ENCODE data around the gene CCL3. TPM values are rescaled to one million over a fixed set of nuclear protein-coding genes. Genes with fewer than 3 reads are reported as not detected.
"Not testable (repeated sequence)": the region's sequence is repeated elsewhere in the genome, so short reads cannot be mapped to it uniquely, and the experiment has no call there.

CCL3 gene
- total RNA-seq, 1 donor from 2014 or later = not detected

DNA sequence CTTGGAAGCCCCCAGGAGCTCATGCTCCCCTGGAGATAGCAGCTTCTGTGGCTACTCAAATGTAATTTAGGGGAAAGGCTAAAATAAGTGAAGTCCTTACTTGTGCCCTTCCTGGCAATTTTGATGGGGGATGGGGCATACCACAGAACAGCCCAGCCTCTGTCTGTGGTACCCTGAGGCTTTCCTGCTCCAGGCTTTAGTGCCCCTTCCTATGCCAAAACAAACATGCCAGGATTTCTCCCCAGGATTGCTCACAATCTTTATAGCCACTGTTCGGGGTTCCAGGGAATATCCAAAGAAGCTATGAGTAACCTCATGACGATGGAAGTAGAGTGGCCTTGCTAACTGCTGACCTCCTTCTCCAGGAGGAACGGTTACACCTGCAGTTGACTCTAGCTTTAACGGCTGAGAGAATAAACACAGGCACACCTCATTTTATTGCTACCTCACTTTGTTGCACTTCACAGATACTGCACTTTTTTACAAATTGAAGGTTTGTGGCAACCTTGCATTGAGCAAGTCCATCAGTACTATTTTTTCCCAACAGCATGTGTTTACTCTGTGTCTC is 38.6 kb upstream of the CCL3 start:
- DNase-seq = no peak
- TF ChIP-seq, protein P1, sequence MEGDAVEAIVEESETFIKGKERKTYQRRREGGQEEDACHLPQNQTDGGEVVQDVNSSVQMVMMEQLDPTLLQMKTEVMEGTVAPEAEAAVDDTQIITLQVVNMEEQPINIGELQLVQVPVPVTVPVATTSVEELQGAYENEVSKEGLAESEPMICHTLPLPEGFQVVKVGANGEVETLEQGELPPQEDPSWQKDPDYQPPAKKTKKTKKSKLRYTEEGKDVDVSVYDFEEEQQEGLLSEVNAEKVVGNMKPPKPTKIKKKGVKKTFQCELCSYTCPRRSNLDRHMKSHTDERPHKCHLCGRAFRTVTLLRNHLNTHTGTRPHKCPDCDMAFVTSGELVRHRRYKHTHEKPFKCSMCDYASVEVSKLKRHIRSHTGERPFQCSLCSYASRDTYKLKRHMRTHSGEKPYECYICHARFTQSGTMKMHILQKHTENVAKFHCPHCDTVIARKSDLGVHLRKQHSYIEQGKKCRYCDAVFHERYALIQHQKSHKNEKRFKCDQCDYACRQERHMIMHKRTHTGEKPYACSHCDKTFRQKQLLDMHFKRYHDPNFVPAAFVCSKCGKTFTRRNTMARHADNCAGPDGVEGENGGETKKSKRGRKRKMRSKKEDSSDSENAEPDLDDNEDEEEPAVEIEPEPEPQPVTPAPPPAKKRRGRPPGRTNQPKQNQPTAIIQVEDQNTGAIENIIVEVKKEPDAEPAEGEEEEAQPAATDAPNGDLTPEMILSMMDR (IDR thresholded peaks at IDR 0.05; ENCODE audit: borderline replicate concordance) = no peak

DNA sequence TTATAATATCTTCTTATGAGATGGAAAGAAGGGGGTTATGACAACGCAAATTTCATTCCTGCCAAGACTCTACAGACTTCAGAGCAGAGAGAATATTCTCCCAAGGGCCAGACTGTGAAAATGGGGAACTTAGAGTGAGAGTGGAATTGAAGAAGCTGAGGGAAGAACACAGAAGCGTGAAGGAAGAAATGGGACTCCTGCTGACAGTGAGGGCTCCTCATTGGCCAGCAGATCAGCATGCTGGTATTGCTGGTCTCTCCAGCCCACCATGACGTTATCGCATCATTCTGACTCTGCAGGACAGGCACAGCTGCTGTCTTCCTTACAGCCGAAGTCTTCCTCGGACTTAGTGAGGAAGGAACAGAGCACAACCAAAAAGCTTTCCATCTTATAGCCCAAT is 38.0 kb upstream of the CCL3 start:
- peaks cover 27% of the 10 kb centered on the region for H3K27me3 ChIP-seq (ENCODE audit: low read depth)
- peaks cover 23% of the 10 kb centered on the region for H3K9me3 ChIP-seq (replicated peaks)
- no peaks in the 10 kb centered on the region for H3K36me3 ChIP-seq
- H3K4me3 ChIP-seq = no peak overlapping the region
- no peaks in the 10 kb centered on the region for H3K4me1 ChIP-seq
- TF ChIP-seq, protein P1 (IDR thresholded peaks at IDR 0.05; ENCODE audit: borderline replicate concordance) = no peak
- H3K27ac ChIP-seq (replicated peaks) = no peak overlapping the region
- intact Hi-C loops (cut with micrococcal nuclease) = no loop called here
- DNase-seq = no peak

More for the DNA sequence above, 38.6 kb upstream of the CCL3 start:
- no peak overlapping the region for H3K27ac ChIP-seq (replicated peaks)
- intact Hi-C loops (cut with micrococcal nuclease) = no loop called here
- H3K27me3 ChIP-seq (ENCODE audit: low read depth) = peaks cover 29% of the 10 kb centered on the region
- no peaks in the 10 kb centered on the region for H3K36me3 ChIP-seq
- no peaks in the 10 kb centered on the region for H3K4me1 ChIP-seq
- H3K4me3 ChIP-seq = no peak overlapping the region
- H3K9me3 ChIP-seq (replicated peaks) = peaks cover 23% of the 10 kb centered on the region

DNA sequence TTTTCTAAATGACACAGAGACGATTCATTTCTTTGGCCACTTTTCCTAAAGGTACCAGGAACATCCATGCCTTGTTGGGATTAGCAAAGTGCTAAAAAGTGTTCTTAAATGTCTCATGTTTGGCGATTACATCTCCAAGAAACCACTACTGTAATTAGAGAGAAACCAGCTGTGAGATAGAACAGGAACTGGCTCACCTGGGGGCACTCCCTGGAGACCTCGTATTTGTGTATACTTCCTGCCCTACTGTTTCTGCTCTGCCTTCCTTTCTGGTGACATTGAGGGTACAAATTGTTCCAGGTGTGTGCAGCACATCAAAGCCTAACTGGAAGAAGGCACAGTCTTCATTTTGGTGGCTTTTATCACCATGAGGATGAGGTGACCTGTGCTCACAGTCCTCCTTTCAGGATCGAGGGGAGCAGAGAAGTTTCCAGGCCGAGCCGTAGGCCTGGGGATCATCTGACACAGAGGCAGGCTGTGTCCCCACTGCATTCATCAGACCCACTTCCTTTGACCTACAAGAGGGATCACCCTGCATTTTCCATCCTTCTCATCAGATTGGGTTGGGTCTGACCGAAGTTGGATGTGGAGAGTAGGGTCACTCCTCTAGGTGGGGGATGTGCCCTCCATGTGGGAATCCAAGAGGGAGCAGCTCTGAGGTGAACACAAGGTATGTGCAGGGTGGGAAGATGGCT is 37.4 kb upstream of the CCL3 start:
- Histone ChIP-seq H3K27me3 (ENCODE audit: low read depth) (peaks cover 27% of the 10 kb centered on the region), H3K36me3 (no peaks in the 10 kb centered on the region), H3K4me3 (no peak overlapping the region), H3K27ac (replicated peaks) (no peak overlapping the region), H3K4me1 (no peaks in the 10 kb centered on the region), H3K9me3 (replicated peaks) (peaks cover 23% of the 10 kb centered on the region)
- intact Hi-C loops (cut with micrococcal nuclease) = no loop called here
- DNase-seq = no peak
- TF ChIP-seq, protein P1 (IDR thresholded peaks at IDR 0.05; ENCODE audit: borderline replicate concordance) = no peak

DNA sequence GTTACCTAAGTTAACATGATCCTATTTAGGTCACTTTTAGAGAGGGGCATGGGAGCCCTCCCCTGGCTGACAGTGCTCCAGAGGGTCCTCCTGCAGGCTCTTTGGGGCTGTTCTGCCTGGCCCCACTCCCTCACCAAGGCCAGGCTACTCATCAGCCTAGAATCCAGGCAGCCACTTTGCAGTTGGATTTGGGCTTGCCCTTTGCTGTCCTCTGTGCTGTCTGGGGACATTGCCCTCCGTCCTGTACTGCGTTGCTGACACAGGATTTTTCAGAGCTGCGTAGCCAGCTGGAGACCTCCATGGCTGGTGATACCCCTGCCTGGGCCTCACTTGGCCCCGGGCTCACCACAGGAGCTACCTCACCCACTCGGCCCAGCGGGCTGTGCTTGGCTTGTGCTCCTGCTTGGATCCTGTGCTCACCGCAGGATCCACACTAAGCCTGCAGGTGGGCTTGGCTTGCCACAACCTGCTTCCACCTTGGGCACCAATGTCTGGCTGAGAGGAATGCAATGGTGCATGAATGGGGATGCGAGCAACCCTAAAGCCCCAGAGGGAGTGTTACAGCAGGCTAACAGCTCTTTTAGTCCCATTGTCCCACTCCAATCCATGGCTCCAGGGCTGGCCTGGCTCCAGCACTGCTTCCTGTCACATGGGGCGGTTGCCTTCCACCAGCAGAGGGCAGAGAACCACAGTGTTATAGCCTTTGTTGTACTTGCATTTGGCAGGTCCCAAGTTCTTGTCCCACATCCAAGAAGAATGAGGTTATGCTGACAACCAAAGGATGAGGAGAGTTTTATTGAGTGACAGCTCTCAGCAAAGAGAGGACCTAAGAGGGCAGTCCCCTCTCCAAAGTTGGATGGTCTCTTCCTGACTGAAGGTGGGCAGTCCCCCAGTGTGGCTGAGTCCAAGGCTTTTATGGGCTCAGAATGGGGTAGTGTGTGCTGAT is 35.2 kb upstream of the CCL3 start:
- intact Hi-C loops (cut with micrococcal nuclease) = no loop called here
- Histone ChIP-seq H3K9me3 (replicated peaks) (peaks cover 23% of the 10 kb centered on the region), H3K27ac (replicated peaks) (no peak overlapping the region), H3K4me3 (no peak overlapping the region), H3K4me1 (no peaks in the 10 kb centered on the region), H3K27me3 (ENCODE audit: low read depth) (peaks cover 27% of the 10 kb centered on the region), H3K36me3 (no peaks in the 10 kb centered on the region)
- DNase-seq = no peak
- TF ChIP-seq, protein P1 (IDR thresholded peaks at IDR 0.05; ENCODE audit: borderline replicate concordance) = no peak

DNA sequence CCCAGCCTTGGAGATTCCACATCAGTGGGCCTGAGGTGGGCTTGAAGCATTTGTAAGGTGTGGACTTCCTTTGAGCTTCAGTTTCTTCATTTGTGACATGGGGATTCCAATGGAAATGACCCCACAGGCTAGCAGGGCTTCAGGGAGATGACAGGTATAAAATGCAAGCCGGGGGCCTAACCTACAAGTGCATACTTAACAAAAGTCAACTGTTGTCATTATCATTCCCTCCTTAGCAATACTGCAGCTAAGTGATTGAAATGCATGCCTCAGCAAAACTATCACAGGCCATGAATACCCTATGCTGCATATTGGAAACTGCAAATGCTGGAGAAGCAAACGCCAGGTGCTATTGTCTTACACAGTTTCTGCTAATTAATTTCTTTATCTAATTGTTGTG is 33.5 kb upstream of the CCL3 start:
- no peak overlapping the region for H3K27ac ChIP-seq (replicated peaks)
- TF ChIP-seq, protein P1 (IDR thresholded peaks at IDR 0.05; ENCODE audit: borderline replicate concordance) = no peak
- no peaks in the 10 kb centered on the region for H3K4me1 ChIP-seq
- peaks cover 28% of the 10 kb centered on the region for H3K27me3 ChIP-seq (ENCODE audit: low read depth)
- DNase-seq = no peak
- H3K4me3 ChIP-seq = no peak overlapping the region
- intact Hi-C loops (cut with micrococcal nuclease) = no loop called here
- H3K36me3 ChIP-seq = no peaks in the 10 kb centered on the region
- H3K9me3 ChIP-seq (replicated peaks) = peaks cover 23% of the 10 kb centered on the region

DNA sequence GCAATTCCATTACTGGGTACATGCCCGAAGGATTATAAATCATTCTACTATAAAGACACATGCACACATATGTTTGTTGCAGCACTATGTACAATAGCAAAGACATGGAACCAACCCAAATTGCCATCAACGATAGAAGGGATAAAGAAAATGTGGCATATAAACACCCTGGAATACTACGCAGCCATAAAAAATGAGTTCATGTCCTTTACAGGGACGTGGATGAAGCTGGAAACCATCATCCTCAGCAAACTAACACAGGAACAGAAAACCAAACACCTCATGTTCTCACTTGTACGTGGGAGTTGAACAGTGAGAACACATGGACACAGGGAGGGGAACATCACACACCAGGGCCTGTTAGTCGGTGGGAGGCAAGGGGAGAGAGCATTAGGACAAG is 31.2 kb upstream of the CCL3 start:
- H3K4me3 ChIP-seq; DNase-seq; H3K36me3 ChIP-seq; intact Hi-C loops (cut with micrococcal nuclease); H3K4me1 ChIP-seq; H3K27me3 ChIP-seq (ENCODE audit: low read depth); H3K27ac ChIP-seq (replicated peaks): not testable (repeated sequence)
- H3K9me3 ChIP-seq (replicated peaks) = peaks cover 16% of the 10 kb centered on the region

Data from left ventricle myocardium inferior (tissue), 1 donor.